ENCODE measurements around the gene HCFC1R1. TPM values are rescaled to one million over a fixed set of nuclear protein-coding genes. Genes with fewer than 3 reads are reported as not detected.

The HCFC1R1 gene
- total RNA-seq, 1 experiment from 2014 or later, result 61.3 TPM

DNA sequence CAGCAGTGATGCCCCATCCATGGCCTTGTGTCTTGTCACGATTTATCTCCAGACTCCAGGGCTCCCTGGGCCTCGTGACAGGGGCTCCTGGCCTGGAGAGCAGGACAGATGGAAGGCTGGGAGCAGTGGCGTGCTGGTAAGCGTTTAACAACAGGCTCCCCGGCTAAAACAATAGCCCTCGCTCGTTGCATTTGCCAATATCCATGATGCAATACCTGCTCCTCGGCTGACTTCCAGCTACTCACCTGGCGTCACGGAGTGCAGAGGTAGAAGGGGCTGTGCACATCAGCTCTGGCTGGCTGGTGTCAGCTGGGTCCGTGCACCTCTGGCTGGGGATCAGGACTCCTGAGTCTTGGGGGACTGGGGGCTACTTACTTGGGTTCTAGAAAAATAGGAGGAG is 14.5 kb upstream of the HCFC1R1 start:
- no peak overlapping the region for H3K18ac ChIP-seq (ENCODE audit: insufficient read length, low read depth, low read length)
- H2BK5ac ChIP-seq (ENCODE audit: insufficient read length, low read length), result no peak overlapping the region
- H3K27ac ChIP-seq (ENCODE audit: insufficient read length, low read depth, low read length), result no peak overlapping the region
- no peak overlapping the region for H4K5ac ChIP-seq (ENCODE audit: insufficient read length, low read depth, low read length)
- H4K8ac ChIP-seq (replicated peaks; ENCODE audit: insufficient read length, low read depth, low read length), result no peak overlapping the region
- H2AFZ ChIP-seq (ENCODE audit: low read length), result no peak overlapping the region
- H3K79me1 ChIP-seq (ENCODE audit: insufficient read depth, low read depth, low read length, poor library complexity, severe bottlenecking), result no peaks in the 10 kb centered on the region
- peak; percentile 73 for DNase-seq
- H3K27me3 ChIP-seq (ENCODE audit: insufficient read depth, low read length), result no peaks in the 10 kb centered on the region
- H3K4me1 Mint-ChIP-seq, result peaks cover 19 to 20% of the 10 kb centered on the region in 2 experiments
- H4K91ac ChIP-seq (ENCODE audit: insufficient read length, low read depth, low read length), result no peak overlapping the region
- H4K20me1 ChIP-seq (ENCODE audit: control insufficient read depth, insufficient read depth, insufficient read length), result no peaks in the 10 kb centered on the region
- no peak overlapping the region for H2BK120ac ChIP-seq (ENCODE audit: low read depth, low read length, poor library complexity, severe bottlenecking)
- no peak overlapping the region for H3T11ph ChIP-seq (ENCODE audit: low read length)
- no peak overlapping the region for H3K14ac ChIP-seq (ENCODE audit: insufficient read depth, low read length)
- no peaks in the 10 kb centered on the region for H3K9me3 Mint-ChIP-seq
- TF ChIP-seq, protein P1, sequence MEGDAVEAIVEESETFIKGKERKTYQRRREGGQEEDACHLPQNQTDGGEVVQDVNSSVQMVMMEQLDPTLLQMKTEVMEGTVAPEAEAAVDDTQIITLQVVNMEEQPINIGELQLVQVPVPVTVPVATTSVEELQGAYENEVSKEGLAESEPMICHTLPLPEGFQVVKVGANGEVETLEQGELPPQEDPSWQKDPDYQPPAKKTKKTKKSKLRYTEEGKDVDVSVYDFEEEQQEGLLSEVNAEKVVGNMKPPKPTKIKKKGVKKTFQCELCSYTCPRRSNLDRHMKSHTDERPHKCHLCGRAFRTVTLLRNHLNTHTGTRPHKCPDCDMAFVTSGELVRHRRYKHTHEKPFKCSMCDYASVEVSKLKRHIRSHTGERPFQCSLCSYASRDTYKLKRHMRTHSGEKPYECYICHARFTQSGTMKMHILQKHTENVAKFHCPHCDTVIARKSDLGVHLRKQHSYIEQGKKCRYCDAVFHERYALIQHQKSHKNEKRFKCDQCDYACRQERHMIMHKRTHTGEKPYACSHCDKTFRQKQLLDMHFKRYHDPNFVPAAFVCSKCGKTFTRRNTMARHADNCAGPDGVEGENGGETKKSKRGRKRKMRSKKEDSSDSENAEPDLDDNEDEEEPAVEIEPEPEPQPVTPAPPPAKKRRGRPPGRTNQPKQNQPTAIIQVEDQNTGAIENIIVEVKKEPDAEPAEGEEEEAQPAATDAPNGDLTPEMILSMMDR (conservative IDR thresholded peaks at IDR 0.05), result no peak
- H3K23me2 ChIP-seq (ENCODE audit: insufficient read length, low read depth, low read length, poor library complexity, severe bottlenecking), result peaks cover 7% of the 10 kb centered on the region
- H3K4me1 ChIP-seq (ENCODE audit: insufficient read depth, low read length), result no peaks in the 10 kb centered on the region; the same call in 1 of the 2 replicates
- no peak overlapping the region for H3K4me2 ChIP-seq (ENCODE audit: insufficient read depth, insufficient read length, low read length)
- peaks cover 3 to 5% (median 3%) of the 10 kb centered on the region in 3 experiments; a peak in 3 of 7 replicates for H3K36me3 Mint-ChIP-seq (ENCODE audit: insufficient read depth in 1 of 3, low read depth in 3 of 3)
- no peak overlapping the region for H3K4ac ChIP-seq (ENCODE audit: low read depth, low read length)
- H3K27me3 Mint-ChIP-seq (ENCODE audit: low read depth), result peaks cover 40% of the 10 kb centered on the region
- H3K56ac ChIP-seq (ENCODE audit: insufficient read length, low read depth, low read length), result no peak overlapping the region
- H3K79me2 ChIP-seq (ENCODE audit: insufficient read depth, low read length), result no peaks in the 10 kb centered on the region
- H2BK15ac ChIP-seq (ENCODE audit: low read depth, low read length), result no peak overlapping the region
- no peak overlapping the region for H3K9ac ChIP-seq (ENCODE audit: extremely low read depth, insufficient read length, low read length)
- no peaks in the 10 kb centered on the region for H3K9me3 ChIP-seq (ENCODE audit: control insufficient read depth, low read depth, low read length)
- WGBS (ENCODE audit: extremely low coverage, insufficient read length, low lambda C conversion rate), result no CpG with 5 or more reads among the region's 11 CpGs
- no peak overlapping the region for H2AK5ac ChIP-seq (ENCODE audit: insufficient read length, low read length)
- no peak overlapping the region for H2BK20ac ChIP-seq (ENCODE audit: low read depth, low read length, poor library complexity, severe bottlenecking)
- peak overlapping the region; percentile 68 to 91 (median 82); a peak in 4 of 7 replicates for H3K27ac Mint-ChIP-seq
- no peak overlapping the region for H3K23ac ChIP-seq (ENCODE audit: insufficient read length, low read depth, low read length)
- peak overlapping the region in 1 of 2 experiments; percentile 79; a peak in 3 of 5 replicates for H3K4me3 Mint-ChIP-seq
- H2BK12ac ChIP-seq (ENCODE audit: insufficient read length, low read depth, low read length), result no peak overlapping the region

All from H9 (cell line).